Hematopoietic multipotent progenitor cell (in vitro differentiated cells): ENCODE data around the gene RAB35. TPM values are rescaled to one million over a fixed set of nuclear protein-coding genes. Genes with fewer than 3 reads are reported as not detected.
A peak's percentile ranks its signal among the peaks of the same experiment; 100 is the strongest.

Experiments
- DNase-seq, 3 donors: peaks; one replicate each; pipeline ENCODE4 v3.0.0-alpha.2; 2011 to 2015; ENCODE audit warnings: low read depth in 2 of 3, low spot score in 2 of 3
- total RNA-seq: library from RNA; depleted of rRNA; stranded (reverse); fragments of >200 nt; gene quantifications from one replicate; pipeline ENCODE4 v1.2.3, GENCODE V29; 2012

Gene RAB35
- total RNA-seq, 1 donor = 33.9 TPM

DNA sequence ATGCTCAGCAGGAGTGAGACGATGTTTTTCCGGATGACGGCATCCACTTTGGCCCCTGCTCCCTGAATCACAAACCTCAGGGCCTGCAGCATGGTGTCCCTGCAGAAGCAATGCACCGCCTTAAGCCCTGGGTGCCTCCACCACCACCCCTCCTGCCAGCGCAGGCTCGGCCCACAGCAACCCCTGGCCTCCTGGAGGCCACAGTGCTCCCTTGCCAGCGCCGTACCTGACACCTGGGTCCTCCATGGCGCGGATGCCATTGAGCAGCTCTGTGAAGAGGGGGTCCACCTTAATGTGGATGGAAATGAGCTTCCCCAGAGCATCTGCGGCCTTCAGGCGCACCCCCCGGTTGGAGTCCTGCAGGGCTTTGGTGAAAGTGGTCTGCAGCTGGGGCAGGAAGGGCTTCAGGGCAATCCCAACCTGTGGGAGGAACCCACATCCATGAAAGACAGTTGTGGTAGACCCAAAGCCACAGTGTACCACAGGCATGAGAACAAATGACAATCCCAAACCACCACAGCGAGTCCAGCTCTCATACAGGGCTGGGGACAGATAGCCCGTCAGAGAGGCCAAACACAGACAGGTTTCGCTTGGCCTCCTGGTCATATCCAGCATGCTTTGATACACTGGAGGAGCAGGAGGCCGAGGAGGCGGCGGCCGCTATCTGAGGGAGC lies 17.9 kb upstream of the RAB35 start:
- no peak for DNase-seq

- no peak for DNase-seq
These were observed 16.4 kb upstream of the RAB35 start for GRCh38 chr12:120132863-120133385.

- no peak for DNase-seq
These were observed 15.7 kb upstream of the RAB35 start for GRCh38 chr12:120132054-120132836.

- DNase-seq = no peak
These were observed 14.6 kb upstream of the RAB35 start for GRCh38 chr12:120131116-120131515.

DNA sequence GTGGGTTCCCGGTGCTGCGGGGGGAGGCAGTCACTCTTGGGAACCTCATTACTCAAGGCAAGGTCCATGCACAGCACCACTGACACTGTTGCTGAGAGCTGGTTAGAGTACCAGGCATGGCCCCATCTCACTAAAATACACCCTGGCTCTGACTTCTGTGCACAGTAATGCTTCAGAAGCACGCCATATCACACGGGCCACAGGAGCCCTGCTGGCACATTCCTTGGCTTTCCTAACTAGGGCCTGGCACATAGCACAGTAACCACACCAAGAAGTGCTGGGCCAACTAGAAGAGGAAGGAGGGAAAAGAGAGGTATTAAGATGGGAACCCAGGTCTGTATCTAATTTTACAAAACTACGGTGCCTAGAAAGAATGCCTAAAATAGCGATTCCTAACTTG lies 13.5 kb upstream of the RAB35 start:
- DNase-seq = no peak

DNA sequence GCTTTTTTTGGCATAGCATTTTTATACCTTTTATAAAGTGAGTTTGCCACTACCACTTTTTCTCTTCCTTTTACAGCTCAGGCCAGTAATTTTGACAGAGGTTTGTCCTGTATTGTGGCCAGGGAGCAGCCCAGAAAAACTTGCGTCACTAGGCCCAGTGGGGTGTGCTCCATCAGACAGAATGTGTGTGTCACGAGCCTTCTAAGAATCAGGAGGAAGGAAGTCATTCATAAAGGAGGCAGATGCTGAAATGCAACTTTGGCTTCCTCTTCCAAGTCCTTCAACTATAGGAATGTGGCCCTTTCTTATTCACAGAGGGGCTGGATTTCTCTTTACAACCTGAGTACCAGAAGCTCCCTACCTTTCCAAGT lies 10.1 kb upstream of the RAB35 start:
- peak in 2 of 3 donors; percentile 31 to 52 for DNase-seq

- DNase-seq = no peak
These were observed 9.5 kb upstream of the RAB35 start for GRCh38 chr12:120125792-120126634.

DNA sequence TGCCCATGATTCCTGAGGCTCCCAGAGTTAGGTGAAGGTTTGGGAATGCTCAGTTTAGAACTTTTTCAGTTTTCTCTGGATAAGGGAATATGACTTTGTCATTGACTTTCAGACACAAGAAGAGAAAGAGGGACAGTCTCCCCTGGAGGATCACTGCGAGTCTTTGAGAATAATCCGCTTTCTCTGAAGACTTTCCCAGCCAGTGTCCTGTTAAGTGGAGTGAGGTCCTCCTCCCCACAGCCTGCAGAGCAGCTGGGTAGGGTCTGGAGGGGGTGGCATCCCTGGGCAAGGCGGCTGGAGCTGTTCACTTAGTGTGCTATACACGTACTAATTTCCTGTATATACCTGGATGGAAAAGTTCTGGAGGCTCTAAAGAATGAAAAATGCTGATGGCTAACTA lies 8.5 kb upstream of the RAB35 start:
- no peak for DNase-seq

GRCh38 chr12:120121766-120122293 lies 5.3 kb upstream of the RAB35 start:
- no peak for DNase-seq

- no peak for DNase-seq
These were observed 4.8 kb upstream of the RAB35 start for GRCh38 chr12:120121343-120121742.

DNA sequence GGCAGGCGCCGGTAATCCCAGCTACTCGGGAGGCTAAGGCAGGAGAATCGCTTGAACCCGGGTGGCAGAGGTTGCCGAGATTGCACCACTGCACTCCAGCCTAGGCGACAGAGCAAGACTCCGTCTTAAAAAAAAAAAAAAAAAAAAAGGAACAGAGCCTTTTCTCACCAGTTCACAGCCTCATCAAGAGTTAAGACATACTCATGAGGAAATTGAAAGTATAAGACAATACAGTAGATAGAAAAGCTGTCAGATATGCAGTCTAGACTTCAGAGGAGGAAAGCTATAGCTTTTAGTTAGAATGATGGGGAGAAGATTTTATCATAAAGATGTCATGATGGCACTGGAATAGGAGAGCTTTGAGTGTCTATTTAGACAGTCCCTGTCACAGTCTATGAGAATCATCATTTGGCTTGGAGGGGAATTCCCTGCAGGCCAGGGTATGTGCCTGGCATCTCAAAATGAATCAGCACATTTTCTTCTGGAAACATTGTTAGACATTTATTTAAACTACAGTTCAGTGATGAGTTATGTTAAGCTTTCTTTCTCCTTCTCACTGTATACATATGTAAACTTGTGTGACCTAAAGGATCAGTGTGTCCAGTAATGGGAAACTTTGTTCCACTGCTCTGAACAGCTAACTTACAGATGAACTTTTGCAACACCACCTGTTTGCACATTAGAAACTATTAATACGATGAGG lies 2.9 kb upstream of the RAB35 start:
- peak in 1 of 3 donors; percentile 16 for DNase-seq

- DNase-seq = no peak
These were observed 1.9 kb upstream of the RAB35 start for GRCh38 chr12:120118321-120119061.

- DNase-seq = no peak
These were observed 1.4 kb upstream of the RAB35 start for GRCh38 chr12:120117961-120118320.

GRCh38 chr12:120116792-120117651 lies 469 bp upstream of the RAB35 start:
- DNase-seq = peak; percentile 93 to 96 (median 95)

GRCh38 chr12:120115692-120116440 lies 687 bp downstream of the RAB35 start:
- peak in 1 of 3 donors; percentile 30 for DNase-seq

GRCh38 chr12:120115066-120115465 lies 1.5 kb downstream of the RAB35 start:
- no peak for DNase-seq

DNA sequence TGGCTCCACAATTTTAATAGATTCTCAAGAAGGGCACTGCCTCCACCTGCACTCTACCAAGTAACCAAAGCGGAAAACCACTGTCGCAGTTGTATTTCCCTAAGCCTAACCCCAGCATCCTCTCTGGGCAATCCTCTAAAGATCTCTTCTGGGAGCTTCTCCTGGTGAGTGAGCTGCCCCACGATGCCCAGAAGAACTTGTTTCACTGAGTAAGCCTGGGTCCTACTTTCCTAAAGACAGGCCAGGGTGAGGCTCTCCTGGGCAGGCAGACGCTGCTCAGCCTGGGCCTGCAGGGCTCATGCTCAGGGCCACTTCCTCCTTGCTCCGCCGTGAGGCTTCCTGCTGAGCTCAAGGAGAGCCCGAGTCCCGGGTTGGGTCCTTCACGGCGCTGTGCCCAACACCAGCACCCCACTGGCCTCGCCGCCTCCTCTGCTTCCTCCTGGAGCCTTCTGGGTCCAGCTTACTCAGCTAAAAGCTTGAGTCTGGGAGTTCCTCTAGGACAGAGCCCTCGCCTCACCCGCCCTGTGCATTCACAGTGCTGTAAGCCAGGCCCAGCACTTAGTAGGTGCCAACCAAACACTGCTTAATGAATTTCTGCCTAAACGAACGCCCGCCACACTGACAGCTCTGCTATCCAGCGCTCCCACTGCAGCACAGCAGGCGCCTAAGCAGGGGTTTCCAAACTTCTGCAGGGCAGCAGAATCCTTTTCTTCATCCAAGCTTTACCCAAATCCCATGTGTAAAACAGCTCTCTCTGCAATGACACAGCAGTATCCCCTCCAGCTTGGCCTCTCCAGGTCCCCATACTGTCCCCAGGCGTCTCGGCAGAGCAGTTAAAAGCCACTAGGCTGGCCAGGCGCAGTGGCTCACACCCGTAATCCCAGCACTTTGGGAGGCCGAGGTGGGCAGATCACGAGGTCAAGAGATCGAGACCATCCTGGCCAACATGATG lies 5.7 kb downstream of the RAB35 start:
- DNase-seq = peak; percentile 28 to 65 (median 57)
